ENCODE results near the gene PLCB2. TPM values are rescaled to one million over a fixed set of nuclear protein-coding genes. Genes with fewer than 3 reads are reported as not detected.

The PLCB2 gene
- total and polyA plus RNA-seq, 9 of the 15 experiments (the other 6 are each of a cell fraction or from before 2014, with no cell fraction given), result 0.37 to 12.3 (median 8.0) TPM

GRCh38 chr15:40257656-40258450 lies 49.9 kb downstream of the PLCB2 start (continued):
- TF ChIP-seq UBTF (IDR thresholded peaks at IDR 0.05; ENCODE audit: borderline replicate concordance in 1 of 2, low read depth in 2 of 2, low read length in 2 of 2) (no peak), ELF1 (tag; IDR thresholded peaks at IDR 0.05) (no peak), PCBP1 (IDR thresholded peaks at IDR 0.05; ENCODE audit: low read depth, low read length, poor library complexity, severe bottlenecking) (no peak), CBFA2T2 (conservative IDR thresholded peaks at IDR 0.05) (no peak; the same call in 1 of the 2 replicates), POLR2AphosphoS5 (IDR thresholded peaks at IDR 0.05; ENCODE audit: control insufficient read depth, insufficient read depth, low read depth, low read length) (no peak), TFAP4 (CRISPR knock-in tag; IDR thresholded peaks at IDR 0.05; ENCODE audit: borderline replicate concordance) (peak; percentile 22; the same call in 1 of the 2 replicates), GABPA (tag; conservative IDR thresholded peaks at IDR 0.05; ENCODE audit: low read depth) (no peak), PML (IDR thresholded peaks at IDR 0.05; ENCODE audit: low read length) (no peak), SMARCB1 (IDR thresholded peaks at IDR 0.05; ENCODE audit: insufficient read length, low read depth) (no peak), ETS1 (conservative IDR thresholded peaks at IDR 0.05; ENCODE audit: control insufficient read depth, low read depth, low read length) (no peak), ATF2 (CRISPR knock-in tag; IDR thresholded peaks at IDR 0.05) (no peak)
- TF ChIP-seq, protein P1, sequence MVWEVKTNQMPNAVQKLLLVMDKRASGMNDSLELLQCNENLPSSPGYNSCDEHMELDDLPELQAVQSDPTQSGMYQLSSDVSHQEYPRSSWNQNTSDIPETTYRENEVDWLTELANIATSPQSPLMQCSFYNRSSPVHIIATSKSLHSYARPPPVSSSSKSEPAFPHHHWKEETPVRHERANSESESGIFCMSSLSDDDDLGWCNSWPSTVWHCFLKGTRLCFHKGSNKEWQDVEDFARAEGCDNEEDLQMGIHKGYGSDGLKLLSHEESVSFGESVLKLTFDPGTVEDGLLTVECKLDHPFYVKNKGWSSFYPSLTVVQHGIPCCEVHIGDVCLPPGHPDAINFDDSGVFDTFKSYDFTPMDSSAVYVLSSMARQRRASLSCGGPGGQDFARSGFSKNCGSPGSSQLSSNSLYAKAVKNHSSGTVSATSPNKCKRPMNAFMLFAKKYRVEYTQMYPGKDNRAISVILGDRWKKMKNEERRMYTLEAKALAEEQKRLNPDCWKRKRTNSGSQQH (CRISPR knock-in tag; IDR thresholded peaks at IDR 0.05), result no peak
